Muscle of leg (tissue), 11 donors: ENCODE results near the gene ABHD17B. TPM values are rescaled to one million over a fixed set of nuclear protein-coding genes. Genes with fewer than 3 reads are reported as not detected.

ENCODE experiments used
- DNase-seq: peaks from one replicate; pipeline ENCODE4 v3.0.0; 2013
- H3K27ac ChIP-seq: one replicate; pipeline ENCODE4 v1.5.1; 2013; ENCODE audit warnings: mild to moderate bottlenecking, low read length, control low read depth
- H3K27me3 ChIP-seq: one replicate; pipeline ENCODE4 v1.6.1; 2013; ENCODE audit warnings: low read length; ENCODE audit not compliant: control insufficient read depth, insufficient read depth
- H3K36me3 ChIP-seq: one replicate; pipeline ENCODE4 v1.6.1; 2013; ENCODE audit warnings: low read length; ENCODE audit not compliant: control insufficient read depth, insufficient read depth
- H3K4me1 ChIP-seq: one replicate; pipeline ENCODE4 v1.6.1; 2013; ENCODE audit warnings: low read length; ENCODE audit not compliant: control insufficient read depth, insufficient read depth
- H3K4me3 ChIP-seq: one replicate; pipeline ENCODE4 v1.5.1; 2013; ENCODE audit warnings: low read length, control low read depth
- H3K9me3 ChIP-seq: replicated peaks from 2 replicates; pipeline ENCODE4 v1.6.1; 2013; ENCODE audit warnings: low read depth, low read length; ENCODE audit not compliant: control insufficient read depth
- WGBS: methylation state at CpG from one replicate; pipeline ENCODE4 v1.1.5; 2013; ENCODE audit warnings: missing lambda C conversion rate; ENCODE audit not compliant: insufficient coverage; 5-methylcytosine and 5-hydroxymethylcytosine counted together
- polyA plus RNA-seq, 8 donors: library from polyadenylated mRNA; unstranded; fragments of 120-200 nt; gene quantifications; one replicate each; pipeline versions ENCODE4 v1.2.1 to v1.2.3, GENCODE V29; 2013; ENCODE audit warnings: inconsistent platforms in 1 of 8, low replicate concordance in 1 of 8; ENCODE audit not compliant: insufficient read length in 8 of 8, insufficient read depth in 1 of 8
- total RNA-seq: library from RNA; stranded (reverse); fragments of 120-200 nt; gene quantifications from one replicate; pipeline ENCODE4 v1.2.4, GENCODE V29; 2013

Gene ABHD17B
- total and polyA plus RNA-seq, 9 donors, result 23.7 to 32.3 (median 26.4) TPM

DNA sequence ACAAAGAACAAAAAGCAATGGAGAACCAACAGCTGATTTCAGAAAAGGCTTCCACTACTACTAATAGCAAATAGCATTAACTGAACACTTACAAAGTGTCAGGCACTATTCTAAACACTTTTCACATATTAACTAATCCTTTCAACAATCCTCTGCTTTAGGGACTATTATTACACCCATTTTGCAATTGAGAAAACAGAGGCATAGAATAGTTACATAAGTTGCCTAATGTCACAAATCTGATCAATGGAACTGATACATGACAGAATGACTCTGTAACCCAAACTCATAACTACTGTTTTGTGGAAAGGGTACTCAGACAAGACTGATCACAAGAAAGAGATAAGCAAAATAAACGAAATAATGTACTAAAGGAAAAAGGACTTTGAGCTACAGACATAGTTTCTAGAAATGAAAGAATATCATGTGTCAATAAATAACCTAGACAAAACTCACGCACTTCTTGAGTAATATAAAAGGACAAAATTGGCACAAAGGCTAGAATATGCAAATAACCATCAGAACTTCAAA lies 31.3 kb downstream of the ABHD17B start:
- peaks cover 47% of the 10 kb centered on the region for H3K9me3 ChIP-seq
- DNase-seq, result no peak
- no peaks in the 10 kb centered on the region for H3K27me3 ChIP-seq
- no peaks in the 10 kb centered on the region for H3K36me3 ChIP-seq
- WGBS, result no CpG with 5 or more reads among the region's 2 CpGs
- no peak overlapping the region for H3K4me3 ChIP-seq
- no peaks in the 10 kb centered on the region for H3K4me1 ChIP-seq
- H3K27ac ChIP-seq, result no peak overlapping the region

DNA sequence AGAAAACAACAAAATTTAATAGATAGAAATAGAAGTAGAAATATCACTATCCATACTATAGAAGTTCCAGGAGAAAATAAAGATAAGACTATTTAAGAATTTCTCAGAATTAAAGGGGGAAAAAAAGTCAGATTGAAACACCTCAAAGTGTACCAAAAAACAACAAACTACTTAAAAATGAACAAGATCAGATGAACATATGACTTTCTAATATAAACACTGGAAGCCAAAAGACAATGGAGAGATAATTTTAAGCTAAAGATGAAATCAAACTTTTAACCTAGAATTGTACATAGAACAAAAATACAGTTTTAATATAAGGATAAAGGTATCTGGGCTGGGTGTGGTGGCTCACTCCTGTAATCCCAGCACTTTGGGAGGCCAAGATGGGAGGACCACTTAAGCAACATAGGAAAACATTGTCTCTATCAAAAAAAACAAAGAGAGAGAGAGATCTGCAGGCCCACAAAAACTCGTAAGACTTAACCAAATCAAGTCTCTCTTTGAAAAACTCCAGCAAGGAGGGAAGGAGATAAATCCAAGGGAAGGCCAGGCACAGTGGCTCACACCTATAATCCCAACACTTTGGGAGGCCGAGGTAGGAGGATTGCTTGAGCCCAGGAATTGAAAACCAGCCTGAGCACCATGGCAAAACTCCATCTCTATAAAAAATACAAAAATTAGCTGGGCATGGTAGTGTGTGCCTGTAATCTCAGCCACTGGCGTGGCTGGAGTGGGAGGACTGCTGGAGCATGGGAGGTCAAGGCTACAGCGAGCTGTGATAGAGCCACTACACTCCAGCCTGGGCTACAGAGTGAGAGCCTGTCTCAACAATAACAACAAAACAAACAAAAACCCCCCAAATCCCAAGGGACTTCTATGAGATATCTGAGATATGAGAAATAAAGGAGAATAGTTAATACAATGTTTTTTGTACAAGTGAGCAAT lies 32.4 kb downstream of the ABHD17B start:
- H3K4me3 ChIP-seq, result no peak overlapping the region
- H3K9me3 ChIP-seq, result peaks cover 37% of the 10 kb centered on the region
- H3K4me1 ChIP-seq, result no peaks in the 10 kb centered on the region
- no peaks in the 10 kb centered on the region for H3K27me3 ChIP-seq
- WGBS, result no CpG with 5 or more reads among the region's 4 CpGs
- no peak overlapping the region for H3K27ac ChIP-seq
- H3K36me3 ChIP-seq, result no peaks in the 10 kb centered on the region
- DNase-seq, result no peak

DNA sequence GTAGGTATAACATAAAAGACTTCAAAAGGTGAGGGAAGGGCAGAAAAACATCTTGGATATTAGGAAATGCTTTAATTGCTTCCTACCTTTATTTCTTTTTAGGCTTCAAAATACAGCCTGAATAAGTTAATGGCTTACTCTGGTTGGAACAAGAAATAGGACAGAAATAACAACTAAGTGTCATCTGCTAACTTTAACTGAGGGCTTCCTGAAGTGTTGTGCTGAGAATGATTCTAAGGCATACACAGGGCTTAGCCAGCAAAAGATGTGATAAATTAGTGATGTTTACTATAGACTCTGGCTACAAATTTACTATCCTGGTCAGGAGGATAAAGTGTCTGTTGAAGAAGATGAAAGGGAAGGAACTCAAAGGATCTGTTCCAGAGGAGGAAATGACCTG lies 34.2 kb downstream of the ABHD17B start:
- H3K4me3 ChIP-seq, result no peak overlapping the region
- H3K4me1 ChIP-seq, result no peaks in the 10 kb centered on the region
- no peaks in the 10 kb centered on the region for H3K36me3 ChIP-seq
- H3K9me3 ChIP-seq, result peaks cover 25% of the 10 kb centered on the region
- H3K27ac ChIP-seq, result no peak overlapping the region
- H3K27me3 ChIP-seq, result no peaks in the 10 kb centered on the region
- DNase-seq, result no peak

DNA sequence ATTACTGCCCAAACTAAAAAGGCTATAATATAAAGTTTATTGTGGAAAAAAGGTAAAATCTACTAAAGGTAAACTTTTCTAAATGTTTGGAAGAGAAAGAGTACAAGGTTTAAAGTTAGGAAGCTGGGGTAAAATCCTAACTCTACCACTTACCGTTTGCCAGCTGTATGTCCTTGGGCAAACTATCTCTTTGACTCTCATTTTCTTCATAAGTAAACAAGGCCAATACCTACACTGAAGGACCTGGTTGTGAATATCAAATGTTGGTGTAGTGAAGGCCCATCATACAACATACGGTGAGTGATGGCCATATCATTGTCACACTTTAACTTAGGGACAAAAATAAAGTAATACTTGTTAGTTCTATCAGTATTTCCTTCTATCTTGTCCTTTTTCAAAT lies 34.9 kb downstream of the ABHD17B start:
- H3K27ac ChIP-seq, result no peak overlapping the region
- H3K4me1 ChIP-seq, result no peaks in the 10 kb centered on the region
- peaks cover 25% of the 10 kb centered on the region for H3K9me3 ChIP-seq
- DNase-seq, result no peak
- WGBS, result no CpG with 5 or more reads among the region's 2 CpGs
- peaks cover 4% of the 10 kb centered on the region for H3K36me3 ChIP-seq
- H3K27me3 ChIP-seq, result no peaks in the 10 kb centered on the region
- H3K4me3 ChIP-seq, result no peak overlapping the region

- no peaks in the 10 kb centered on the region for H3K27me3 ChIP-seq
- no CpG with 5 or more reads among the region's 6 CpGs for WGBS
- H3K4me1 ChIP-seq, result no peaks in the 10 kb centered on the region
- no peak overlapping the region for H3K4me3 ChIP-seq
- DNase-seq, result no peak
- H3K36me3 ChIP-seq, result peaks cover 4% of the 10 kb centered on the region
- no peak overlapping the region for H3K27ac ChIP-seq
- H3K9me3 ChIP-seq, result peaks cover 25% of the 10 kb centered on the region
Measured at GRCh38 chr9:71875345-71875744, 35.6 kb downstream of the ABHD17B start.

DNA sequence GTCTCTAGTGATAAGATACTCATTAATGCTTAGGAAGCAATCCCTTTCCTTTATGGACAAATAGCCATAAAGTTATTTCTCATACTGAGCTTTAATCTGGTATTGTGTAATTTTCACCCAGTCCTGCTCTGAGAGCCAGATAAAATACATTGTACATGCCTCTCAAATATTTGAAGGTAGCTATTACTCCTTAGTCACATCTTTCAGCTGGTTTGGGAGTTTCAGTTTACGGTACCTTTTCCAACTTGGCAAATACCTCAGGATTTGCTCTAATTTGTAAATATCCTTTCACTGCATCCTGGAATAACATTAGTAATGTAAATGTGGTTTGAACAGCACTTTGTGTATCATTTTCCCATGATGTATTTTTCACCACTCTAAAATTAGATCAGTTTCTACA lies 47.4 kb downstream of the ABHD17B start:
- no CpG with 5 or more reads among the region's 1 CpG for WGBS
- H3K36me3 ChIP-seq, result peaks cover 6% of the 10 kb centered on the region
- no peak for DNase-seq

GRCh38 chr9:71861618-71862017 lies 49.4 kb downstream of the ABHD17B start:
- no CpG with 5 or more reads among the region's 3 CpGs for WGBS
- H3K4me1 ChIP-seq, result no peaks in the 10 kb centered on the region
- H3K36me3 ChIP-seq, result peaks cover 3% of the 10 kb centered on the region
- no peak overlapping the region for H3K4me3 ChIP-seq
- no peak overlapping the region for H3K27ac ChIP-seq
- H3K27me3 ChIP-seq, result no peaks in the 10 kb centered on the region
- H3K9me3 ChIP-seq, result peaks cover 13% of the 10 kb centered on the region
- DNase-seq, result no peak

More for the DNA sequence above, 47.4 kb downstream of the ABHD17B start:
- Histone ChIP-seq H3K4me3 (no peak overlapping the region), H3K4me1 (no peaks in the 10 kb centered on the region), H3K27ac (no peak overlapping the region), H3K27me3 (no peaks in the 10 kb centered on the region), H3K9me3 (peaks cover 13% of the 10 kb centered on the region)

DNA sequence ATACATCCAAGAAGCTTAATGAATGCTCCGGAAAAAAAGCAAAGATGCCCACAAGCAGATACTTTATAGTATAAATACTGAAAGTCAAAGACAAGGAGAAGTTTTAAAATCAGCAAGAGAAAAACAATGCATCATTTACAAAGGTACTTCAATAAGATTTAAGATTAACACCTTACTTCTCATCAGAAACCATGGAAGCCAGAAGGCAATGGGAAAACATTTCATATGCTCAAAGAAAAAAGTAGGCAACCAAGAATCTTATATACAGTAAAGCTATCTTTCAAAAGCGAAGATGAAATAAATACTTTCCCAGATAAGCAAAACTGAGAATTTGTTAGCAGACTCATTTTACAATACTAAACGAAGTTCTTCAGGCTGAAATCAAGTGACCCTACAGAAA lies 51.1 kb downstream of the ABHD17B start:
- H3K27me3 ChIP-seq, result no peaks in the 10 kb centered on the region
- H3K4me1 ChIP-seq, result no peaks in the 10 kb centered on the region
- WGBS, result no CpG with 5 or more reads among the region's 3 CpGs
- H3K36me3 ChIP-seq, result no peaks in the 10 kb centered on the region
- H3K27ac ChIP-seq, result no peak overlapping the region
- DNase-seq, result no peak
- no peak overlapping the region for H3K4me3 ChIP-seq
- H3K9me3 ChIP-seq, result peaks cover 13% of the 10 kb centered on the region

DNA sequence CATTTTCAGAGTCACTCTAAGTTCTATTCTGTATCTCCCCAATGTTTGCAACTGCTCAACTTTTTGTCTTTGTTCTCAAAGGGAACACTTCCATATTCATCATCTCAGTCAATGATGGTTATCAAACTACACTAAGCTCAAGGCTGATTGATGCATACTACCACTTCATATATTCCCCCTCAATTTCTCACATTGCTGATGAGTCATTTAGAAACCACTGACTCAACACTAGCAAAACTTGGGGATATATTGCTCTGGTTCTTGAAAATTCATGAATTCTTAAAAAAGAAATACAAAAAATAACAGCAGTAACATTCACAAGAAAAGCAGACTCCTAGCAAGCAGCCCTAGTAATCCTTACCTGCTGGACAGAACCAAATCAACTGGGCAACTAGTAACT lies 52.2 kb downstream of the ABHD17B start:
- no peaks in the 10 kb centered on the region for H3K27me3 ChIP-seq
- DNase-seq, result no peak
- H3K27ac ChIP-seq, result no peak overlapping the region
- H3K9me3 ChIP-seq, result peaks cover 13% of the 10 kb centered on the region
- no peak overlapping the region for H3K4me3 ChIP-seq
- no peaks in the 10 kb centered on the region for H3K4me1 ChIP-seq
- H3K36me3 ChIP-seq, result no peaks in the 10 kb centered on the region

DNA sequence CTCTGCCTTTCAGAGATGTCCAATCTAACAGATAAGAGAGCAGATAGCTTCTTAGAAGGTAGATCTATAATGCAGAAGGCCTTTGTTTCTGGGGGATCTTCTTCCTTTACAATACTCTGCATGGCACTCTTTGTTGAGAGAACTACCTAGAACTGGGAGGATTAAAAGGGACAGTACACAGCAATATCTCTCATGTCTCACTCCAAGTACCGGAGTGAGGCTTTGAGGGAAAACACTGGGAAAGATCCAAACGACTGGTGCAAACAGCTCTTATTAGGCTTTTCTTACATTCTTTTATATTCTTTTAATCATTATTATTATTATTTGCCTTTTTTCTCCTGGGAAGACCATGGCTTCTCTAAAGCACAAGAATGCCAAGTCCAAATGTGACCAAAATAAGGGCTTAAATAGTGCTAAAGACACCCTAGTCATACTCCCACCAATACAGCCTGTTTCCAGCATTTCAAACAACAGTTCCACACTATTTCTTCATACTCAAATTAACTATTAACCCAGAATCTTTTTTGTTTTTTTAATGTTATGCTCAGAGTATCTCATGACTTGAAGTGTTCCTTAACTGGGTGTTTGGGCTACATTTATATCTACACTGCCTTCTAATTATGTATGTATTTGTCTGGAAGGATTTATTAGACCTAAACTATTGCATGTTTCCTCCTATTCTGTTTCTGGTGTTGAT lies 52.7 kb downstream of the ABHD17B start:
- Histone ChIP-seq H3K4me3 (no peak overlapping the region), H3K27me3 (no peaks in the 10 kb centered on the region), H3K4me1 (no peaks in the 10 kb centered on the region), H3K36me3 (no peaks in the 10 kb centered on the region), H3K9me3 (peaks cover 13% of the 10 kb centered on the region), H3K27ac (no peak overlapping the region)
- WGBS, result no CpG with 5 or more reads among the region's 2 CpGs
- no peak for DNase-seq
